NCI-H187 (cell line): ENCODE data around the gene AGO1.
A peak's percentile ranks its signal among the peaks of the same experiment; 100 is the strongest.
"Not testable (repeated sequence)": the region's sequence is repeated elsewhere in the genome, so short reads cannot be mapped to it uniquely, and the experiment has no call there.

ENCODE experiments used
- DNase-seq, 2 experiments: peaks; one replicate each; lab custom pipeline; 2025; lab: John Stamatoyannopoulos, UW

The AGO1 gene

GRCh38 chr1:35869245-35869950 lies 13.6 kb upstream of the AGO1 start:
- DNase-seq, result not testable (repeated sequence)

- DNase-seq, result no peak
Observed at GRCh38 chr1:35870651-35871309, 12.2 kb upstream of the AGO1 start.

GRCh38 chr1:35873243-35873750 lies 9.7 kb upstream of the AGO1 start:
- DNase-seq, result no peak

GRCh38 chr1:35874115-35874514 lies 8.9 kb upstream of the AGO1 start:
- not testable (repeated sequence) for DNase-seq

- no peak for DNase-seq
Observed at GRCh38 chr1:35876988-35877387, 6.0 kb upstream of the AGO1 start.

- no peak for DNase-seq
Observed at GRCh38 chr1:35881850-35882273, 1.1 kb upstream of the AGO1 start.

GRCh38 chr1:35882586-35882944 lies 444 bp upstream of the AGO1 start:
- no peak for DNase-seq

- peak in 1 of 2 experiments; percentile 14 for DNase-seq
Observed at GRCh38 chr1:35883635-35884101, 659 bp downstream of the AGO1 start.

GRCh38 chr1:35884934-35885333 lies 1.9 kb downstream of the AGO1 start:
- no peak for DNase-seq

GRCh38 chr1:35885961-35886558 lies 3.1 kb downstream of the AGO1 start:
- DNase-seq, result no peak

GRCh38 chr1:35886577-35887431 lies 3.8 kb downstream of the AGO1 start:
- DNase-seq, result no peak

GRCh38 chr1:35887508-35887907 lies 4.5 kb downstream of the AGO1 start:
- DNase-seq, result no peak

GRCh38 chr1:35888255-35888654 lies 5.2 kb downstream of the AGO1 start:
- no peak for DNase-seq

GRCh38 chr1:35888981-35889380 lies 6.0 kb downstream of the AGO1 start:
- not testable (repeated sequence) for DNase-seq

- DNase-seq, result no peak
Observed at GRCh38 chr1:35893051-35893879, 10.3 kb downstream of the AGO1 start.

GRCh38 chr1:35894183-35894582 lies 11.2 kb downstream of the AGO1 start:
- no peak for DNase-seq

GRCh38 chr1:35894656-35895055 lies 11.6 kb downstream of the AGO1 start:
- no peak for DNase-seq

GRCh38 chr1:35899941-35900340 lies 16.9 kb downstream of the AGO1 start:
- DNase-seq, result no peak

GRCh38 chr1:35901235-35901634 lies 18.2 kb downstream of the AGO1 start:
- DNase-seq, result no peak

GRCh38 chr1:35902671-35903070 lies 19.7 kb downstream of the AGO1 start:
- no peak for DNase-seq

- DNase-seq, result no peak
Observed at GRCh38 chr1:35914717-35915116, 31.7 kb downstream of the AGO1 start.
